ENCODE data around the gene FPR1. TPM values are rescaled to one million over a fixed set of nuclear protein-coding genes. Genes with fewer than 3 reads are reported as not detected.
"Not testable (repeated sequence)": the region's sequence is repeated elsewhere in the genome, so short reads cannot be mapped to it uniquely, and the experiment has no call there.

The FPR1 gene
- total and polyA plus RNA-seq, 9 donors: 0.66 to 3.2 (median 1.9) TPM

DNA sequence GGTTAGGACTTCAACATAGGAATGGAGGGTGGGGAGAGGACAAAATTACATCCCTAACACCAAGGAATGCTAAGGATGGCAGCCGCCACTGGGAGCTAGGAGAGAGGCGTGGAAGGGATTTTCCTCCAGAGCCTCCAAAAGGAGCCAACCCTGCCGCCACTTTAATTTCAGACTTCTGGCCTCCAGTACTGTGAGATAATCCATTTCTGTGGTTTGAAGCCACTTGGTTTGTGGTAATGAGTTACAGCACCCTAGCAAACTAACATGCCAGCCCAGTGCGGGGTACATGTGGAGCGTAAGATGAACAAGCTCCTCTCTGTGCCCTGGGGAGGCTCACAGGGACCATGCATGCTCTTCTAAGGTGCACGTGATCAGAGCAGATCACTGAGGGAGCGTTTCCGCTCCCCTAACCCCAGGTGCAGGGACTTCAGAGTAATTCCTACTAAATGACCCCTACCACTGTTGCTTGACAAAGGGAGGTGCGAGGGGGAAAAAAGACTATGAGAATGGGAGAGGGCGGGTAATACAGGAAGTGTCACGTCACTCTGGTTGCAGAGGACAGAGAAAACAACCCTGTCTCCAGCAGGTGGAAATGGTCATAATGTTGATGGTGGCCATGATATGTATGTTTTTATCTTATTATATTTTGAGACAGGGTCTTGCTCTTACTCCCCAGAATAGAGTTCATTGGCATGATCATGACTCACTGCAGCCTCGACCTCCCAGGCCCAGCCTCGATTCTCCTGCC, 12.0 kb downstream of the FPR1 start:
- no peaks in the 10 kb centered on the region for H3K9me3 ChIP-seq (replicated peaks; ENCODE audit: control insufficient read depth, low read depth, low read length)
- 58% methylated on average over 3 of the region's 13 CpGs for WGBS (ENCODE audit: insufficient coverage)
- no peak overlapping the region for H3K4me3 ChIP-seq (ENCODE audit: low read length)
- no peak for DNase-seq
- no peak overlapping the region for H3K27ac ChIP-seq (ENCODE audit: low read length)
- peaks cover 10% of the 10 kb centered on the region for H3K27me3 ChIP-seq (ENCODE audit: control insufficient read depth, insufficient read depth, low read length)
- no peaks in the 10 kb centered on the region for H3K4me1 ChIP-seq (ENCODE audit: control insufficient read depth, insufficient read depth, low read length)
- H3K36me3 ChIP-seq (ENCODE audit: control insufficient read depth, insufficient read depth, low read length): no peaks in the 10 kb centered on the region

DNA sequence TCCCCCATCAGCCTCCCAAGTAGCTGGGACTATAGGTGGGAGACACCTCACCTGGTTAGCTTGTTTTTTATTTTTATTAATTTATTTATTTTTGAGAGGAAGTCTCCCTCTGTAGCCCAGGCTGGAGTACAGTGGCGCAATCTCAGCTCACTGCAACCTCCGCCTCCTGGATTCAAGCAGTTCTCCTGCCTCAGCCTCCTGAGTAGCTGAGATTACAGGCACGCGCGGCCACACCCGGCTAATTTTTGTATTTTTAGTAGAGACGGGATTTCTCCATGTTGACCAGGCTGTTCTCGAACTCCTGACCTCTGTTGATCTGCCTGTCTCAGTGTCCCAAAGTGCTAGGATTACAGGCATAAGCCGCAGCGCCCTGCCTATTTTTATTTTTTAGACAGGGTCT, 13.2 kb downstream of the FPR1 start:
- H3K4me1 ChIP-seq (ENCODE audit: control insufficient read depth, insufficient read depth, low read length); H3K27ac ChIP-seq (ENCODE audit: low read length); H3K36me3 ChIP-seq (ENCODE audit: control insufficient read depth, insufficient read depth, low read length); H3K4me3 ChIP-seq (ENCODE audit: low read length); H3K27me3 ChIP-seq (ENCODE audit: control insufficient read depth, insufficient read depth, low read length); H3K9me3 ChIP-seq (replicated peaks; ENCODE audit: control insufficient read depth, low read depth, low read length); DNase-seq: not testable (repeated sequence)
- 78% methylated on average over 6 of the region's 10 CpGs for WGBS (ENCODE audit: insufficient coverage)

DNA sequence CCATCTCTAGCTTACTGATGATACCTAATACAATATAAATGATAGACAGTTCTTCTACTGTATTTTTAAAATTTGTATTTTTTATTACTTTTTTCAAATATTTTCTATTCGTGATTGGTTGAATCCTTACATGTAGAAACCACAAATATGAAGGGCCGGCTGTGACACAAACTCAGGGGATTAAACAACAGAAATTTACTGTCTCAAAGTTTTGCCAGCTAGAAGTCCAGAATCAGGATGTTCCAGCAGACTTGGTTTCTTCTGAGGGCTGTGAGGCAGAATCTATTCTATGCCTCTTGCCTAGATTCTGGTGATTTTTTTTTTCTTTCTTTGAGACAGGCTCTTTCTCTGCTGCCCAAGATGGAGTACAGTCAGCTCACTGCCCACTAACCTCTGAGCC, 13.8 kb downstream of the FPR1 start:
- no CpG with 5 or more reads among the region's 2 CpGs for WGBS (ENCODE audit: insufficient coverage)
- Histone ChIP-seq H3K9me3 (replicated peaks; ENCODE audit: control insufficient read depth, low read depth, low read length) (no peaks in the 10 kb centered on the region), H3K4me1 (ENCODE audit: control insufficient read depth, insufficient read depth, low read length) (no peaks in the 10 kb centered on the region), H3K27me3 (ENCODE audit: control insufficient read depth, insufficient read depth, low read length) (peaks cover 10% of the 10 kb centered on the region), H3K27ac (ENCODE audit: low read length) (no peak overlapping the region), H3K36me3 (ENCODE audit: control insufficient read depth, insufficient read depth, low read length) (no peaks in the 10 kb centered on the region), H3K4me3 (ENCODE audit: low read length) (no peak overlapping the region)
- DNase-seq: no peak

DNA sequence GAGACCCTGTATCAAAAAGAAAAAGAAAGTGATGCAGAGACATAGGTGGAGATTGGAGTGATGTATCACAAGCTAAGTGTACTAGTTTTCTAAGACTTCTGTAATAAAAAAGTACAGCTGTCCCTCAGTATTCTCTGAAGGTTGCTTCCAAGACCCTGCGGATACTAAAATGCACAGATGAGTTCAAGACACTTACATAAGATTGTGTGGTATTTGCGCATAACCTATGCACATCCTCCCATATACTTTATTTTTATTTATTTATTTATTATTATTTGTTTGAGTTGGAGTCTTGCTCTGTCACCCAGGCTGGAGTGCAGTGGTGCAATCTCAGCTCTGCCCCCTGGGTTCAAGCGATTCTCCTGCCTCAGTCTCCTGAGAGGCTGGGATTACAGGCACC, 14.3 kb downstream of the FPR1 start:
- WGBS (ENCODE audit: insufficient coverage): no CpG with 5 or more reads among the region's 3 CpGs
- Histone ChIP-seq H3K4me1 (ENCODE audit: control insufficient read depth, insufficient read depth, low read length) (no peaks in the 10 kb centered on the region), H3K27me3 (ENCODE audit: control insufficient read depth, insufficient read depth, low read length) (peaks cover 10% of the 10 kb centered on the region), H3K9me3 (replicated peaks; ENCODE audit: control insufficient read depth, low read depth, low read length) (no peaks in the 10 kb centered on the region), H3K4me3 (ENCODE audit: low read length) (no peak overlapping the region), H3K27ac (ENCODE audit: low read length) (no peak overlapping the region), H3K36me3 (ENCODE audit: control insufficient read depth, insufficient read depth, low read length) (no peaks in the 10 kb centered on the region)
- no peak for DNase-seq

DNA sequence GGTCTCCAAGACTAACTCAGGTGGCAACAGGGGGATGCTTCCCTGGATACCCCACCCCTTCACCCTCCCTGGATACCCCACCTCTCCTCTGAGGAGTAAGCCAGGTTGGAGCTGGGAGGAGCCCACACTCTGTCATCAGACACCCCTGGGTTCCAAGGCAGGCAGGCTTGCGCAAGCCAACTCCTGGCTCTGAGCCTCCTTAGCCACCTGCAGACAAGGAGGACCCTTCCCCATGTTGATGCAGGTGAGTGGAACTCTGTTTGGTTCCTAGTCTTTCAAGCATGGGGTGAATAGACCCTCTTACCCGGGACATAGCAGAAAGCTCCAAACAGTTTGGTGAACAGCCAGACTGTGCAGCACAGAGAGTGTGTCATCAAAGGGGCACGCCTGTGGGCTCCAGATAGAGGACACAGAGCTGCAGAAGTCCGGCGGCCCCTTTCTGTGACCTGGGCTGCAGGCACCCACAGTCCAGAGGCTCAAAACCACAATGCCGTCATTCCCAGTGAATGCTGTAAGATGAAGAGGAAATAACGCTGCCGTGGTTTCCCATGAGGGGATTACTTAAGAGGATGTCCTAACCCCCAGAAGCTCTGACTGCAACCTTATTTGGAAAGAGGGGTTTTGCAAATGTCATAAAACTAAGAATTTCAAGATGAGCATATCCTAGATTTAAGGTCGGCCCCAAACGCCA, 15.8 kb downstream of the FPR1 start:
- no peak overlapping the region for H3K4me3 ChIP-seq (ENCODE audit: low read length)
- WGBS (ENCODE audit: insufficient coverage): 61% methylated on average over 6 of the region's 10 CpGs
- H3K27ac ChIP-seq (ENCODE audit: low read length): no peak overlapping the region
- no peaks in the 10 kb centered on the region for H3K36me3 ChIP-seq (ENCODE audit: control insufficient read depth, insufficient read depth, low read length)
- no peaks in the 10 kb centered on the region for H3K4me1 ChIP-seq (ENCODE audit: control insufficient read depth, insufficient read depth, low read length)
- DNase-seq: peak; percentile 69
- H3K9me3 ChIP-seq (replicated peaks; ENCODE audit: control insufficient read depth, low read depth, low read length): no peaks in the 10 kb centered on the region
- peaks cover 10% of the 10 kb centered on the region for H3K27me3 ChIP-seq (ENCODE audit: control insufficient read depth, insufficient read depth, low read length)

DNA sequence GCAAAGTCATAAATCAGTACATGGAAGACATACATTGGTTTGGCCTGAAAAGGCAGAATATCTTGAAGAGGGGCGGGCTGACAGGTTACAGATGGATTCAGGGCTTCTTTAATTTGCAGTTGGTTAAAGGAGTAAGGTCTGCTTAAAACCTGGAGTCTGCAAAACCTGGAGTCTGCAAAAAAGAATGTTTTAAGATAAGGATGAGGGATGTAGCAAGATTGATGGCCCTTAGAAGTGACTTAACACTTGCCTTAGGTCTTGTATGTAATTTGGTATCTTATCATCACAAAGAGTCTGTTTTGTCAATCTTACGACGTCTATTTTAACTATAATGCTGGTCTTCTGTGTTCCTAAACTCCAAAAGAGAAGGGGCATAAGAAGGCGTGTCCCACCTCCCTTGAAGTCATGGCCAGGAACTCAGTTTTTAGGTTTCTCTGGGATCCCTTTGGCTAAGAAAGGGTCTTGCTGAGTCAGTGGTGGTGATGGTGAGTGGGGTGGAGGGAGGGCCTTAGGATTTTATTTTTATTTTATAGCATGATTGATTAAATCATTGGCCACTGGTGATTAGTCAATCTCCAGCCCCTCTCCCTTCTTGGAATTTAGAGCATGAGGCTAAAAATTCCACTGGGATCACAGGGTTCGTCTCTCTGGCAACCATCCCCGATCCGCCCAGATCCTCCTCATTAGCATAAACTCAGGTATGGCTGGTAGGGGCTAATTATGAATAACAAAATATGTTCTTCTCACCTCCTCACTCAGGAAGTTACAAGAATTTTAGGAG, 17.7 kb downstream of the FPR1 start:
- Histone ChIP-seq H3K27me3 (ENCODE audit: control insufficient read depth, insufficient read depth, low read length) (peaks cover 11% of the 10 kb centered on the region), H3K9me3 (replicated peaks; ENCODE audit: control insufficient read depth, low read depth, low read length) (no peaks in the 10 kb centered on the region), H3K4me1 (ENCODE audit: control insufficient read depth, insufficient read depth, low read length) (no peaks in the 10 kb centered on the region), H3K36me3 (ENCODE audit: control insufficient read depth, insufficient read depth, low read length) (no peaks in the 10 kb centered on the region), H3K4me3 (ENCODE audit: low read length) (no peak overlapping the region), H3K27ac (ENCODE audit: low read length) (no peak overlapping the region)
- no peak for DNase-seq
- WGBS (ENCODE audit: insufficient coverage): 70% methylated on average over 2 of the region's 7 CpGs

DNA sequence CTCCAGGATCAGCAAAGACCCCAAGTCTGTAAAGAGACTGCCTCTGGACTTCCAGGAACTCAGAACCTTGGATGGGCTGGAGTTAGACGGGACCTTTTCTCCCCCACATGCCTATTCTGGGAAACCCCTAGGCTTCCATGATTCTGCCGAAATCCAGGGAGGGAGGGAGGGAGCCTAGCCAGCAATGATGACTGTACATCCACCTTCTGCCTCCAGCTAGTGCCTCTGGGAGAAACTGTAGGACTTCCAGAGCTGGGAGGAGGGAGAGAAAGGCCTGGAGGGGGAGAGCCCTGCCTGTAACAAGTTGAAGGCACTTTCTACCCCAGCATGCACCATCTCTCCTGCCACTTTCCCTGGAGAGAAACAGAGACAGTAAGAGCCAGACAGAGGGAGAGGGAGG, 21.9 kb downstream of the FPR1 start:
- Histone ChIP-seq H3K4me3 (ENCODE audit: low read length) (no peak overlapping the region), H3K27me3 (ENCODE audit: control insufficient read depth, insufficient read depth, low read length) (peaks cover 22% of the 10 kb centered on the region), H3K4me1 (ENCODE audit: control insufficient read depth, insufficient read depth, low read length) (peaks cover 6% of the 10 kb centered on the region), H3K27ac (ENCODE audit: low read length) (no peak overlapping the region), H3K36me3 (ENCODE audit: control insufficient read depth, insufficient read depth, low read length) (no peaks in the 10 kb centered on the region), H3K9me3 (replicated peaks; ENCODE audit: control insufficient read depth, low read depth, low read length) (no peaks in the 10 kb centered on the region)
- WGBS (ENCODE audit: insufficient coverage): no CpG with 5 or more reads among the region's 2 CpGs
- no peak for DNase-seq

DNA sequence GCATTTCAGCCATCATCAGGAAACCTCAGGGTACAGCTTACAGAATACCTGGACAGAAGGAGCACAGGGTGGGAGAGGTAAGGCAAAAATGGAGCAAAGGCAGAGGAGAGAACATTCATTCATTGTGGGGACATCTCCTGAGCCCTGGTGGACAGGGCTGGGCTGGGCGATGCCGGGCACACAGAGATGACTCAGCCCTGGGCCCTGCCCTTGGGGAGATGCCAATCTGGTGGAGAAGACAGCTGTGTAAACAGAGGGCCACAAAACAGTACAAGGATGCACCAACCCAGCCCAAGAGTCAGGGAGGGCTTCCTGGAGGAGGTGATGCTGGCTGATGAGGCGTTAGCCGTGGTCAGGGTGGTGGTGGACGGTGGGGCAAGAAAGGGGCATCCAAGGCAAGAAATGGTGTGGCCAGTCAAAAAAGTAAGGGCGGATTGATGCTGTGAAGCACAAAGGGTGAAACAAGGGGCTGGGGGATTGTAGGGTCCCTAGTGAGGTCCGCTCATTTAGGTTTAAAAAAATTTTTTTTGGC, 24.3 kb downstream of the FPR1 start:
- 80% methylated on average over 7 of the region's 7 CpGs for WGBS (ENCODE audit: insufficient coverage)
- Histone ChIP-seq H3K27ac (ENCODE audit: low read length) (no peak overlapping the region), H3K9me3 (replicated peaks; ENCODE audit: control insufficient read depth, low read depth, low read length) (no peaks in the 10 kb centered on the region), H3K27me3 (ENCODE audit: control insufficient read depth, insufficient read depth, low read length) (peaks cover 41% of the 10 kb centered on the region), H3K4me3 (ENCODE audit: low read length) (no peak overlapping the region), H3K4me1 (ENCODE audit: control insufficient read depth, insufficient read depth, low read length) (peaks cover 11% of the 10 kb centered on the region), H3K36me3 (ENCODE audit: control insufficient read depth, insufficient read depth, low read length) (no peaks in the 10 kb centered on the region)
- no peak for DNase-seq

DNA sequence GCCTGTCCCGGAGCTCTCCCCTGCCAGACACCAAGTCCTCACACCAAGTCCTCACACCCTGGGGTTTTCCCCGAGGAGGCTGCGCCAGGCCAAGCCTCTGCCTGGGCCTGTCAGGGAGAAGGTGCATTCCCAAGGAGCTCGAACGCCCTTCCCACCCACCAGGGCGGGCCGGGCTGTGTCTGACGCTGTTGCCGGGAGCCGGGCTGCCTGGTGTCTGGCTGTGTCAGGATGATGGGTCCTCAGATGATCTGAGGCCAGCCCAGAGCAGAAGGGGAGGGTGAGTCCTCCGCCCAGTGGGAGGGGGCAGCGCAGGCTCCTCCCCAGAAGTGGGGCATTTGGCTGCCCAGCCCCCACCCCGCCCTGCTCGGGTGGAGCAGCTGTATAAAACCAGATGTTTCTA, 25.6 kb downstream of the FPR1 start:
- Histone ChIP-seq H3K36me3 (ENCODE audit: control insufficient read depth, insufficient read depth, low read length) (no peaks in the 10 kb centered on the region), H3K27ac (ENCODE audit: low read length) (no peak overlapping the region), H3K27me3 (ENCODE audit: control insufficient read depth, insufficient read depth, low read length) (peaks cover 52% of the 10 kb centered on the region), H3K4me1 (ENCODE audit: control insufficient read depth, insufficient read depth, low read length) (peaks cover 11% of the 10 kb centered on the region), H3K4me3 (ENCODE audit: low read length) (no peak overlapping the region), H3K9me3 (replicated peaks; ENCODE audit: control insufficient read depth, low read depth, low read length) (no peaks in the 10 kb centered on the region)
- WGBS (ENCODE audit: insufficient coverage): 28% methylated on average over 7 of the region's 14 CpGs
- peak; percentile 63 for DNase-seq

DNA sequence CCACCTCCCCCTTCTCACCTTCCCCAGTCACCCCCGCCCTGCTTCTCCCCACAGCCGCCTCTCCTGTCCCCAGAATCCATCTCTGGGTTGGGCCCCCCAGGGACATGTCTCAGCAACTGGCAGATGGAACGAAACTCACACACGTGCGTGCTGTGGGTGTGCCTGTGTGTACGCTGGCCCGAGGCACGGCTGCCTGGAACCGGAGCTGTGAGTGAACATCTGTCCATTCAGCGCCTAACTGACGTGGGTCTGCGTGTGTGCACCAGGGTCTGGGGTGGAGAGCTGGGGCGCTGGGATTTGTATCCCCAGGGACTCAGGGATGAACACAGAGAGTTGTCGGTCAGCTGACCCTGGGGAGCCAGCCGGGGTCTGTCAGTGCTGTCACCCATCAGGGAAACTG, 27.1 kb downstream of the FPR1 start:
- no peak overlapping the region for H3K27ac ChIP-seq (ENCODE audit: low read length)
- peaks cover 61% of the 10 kb centered on the region for H3K27me3 ChIP-seq (ENCODE audit: control insufficient read depth, insufficient read depth, low read length)
- H3K9me3 ChIP-seq (replicated peaks; ENCODE audit: control insufficient read depth, low read depth, low read length): no peaks in the 10 kb centered on the region
- peak; percentile 75 for DNase-seq
- peaks cover 11% of the 10 kb centered on the region for H3K4me1 ChIP-seq (ENCODE audit: control insufficient read depth, insufficient read depth, low read length)
- H3K4me3 ChIP-seq (ENCODE audit: low read length): no peak overlapping the region
- no peaks in the 10 kb centered on the region for H3K36me3 ChIP-seq (ENCODE audit: control insufficient read depth, insufficient read depth, low read length)
- WGBS (ENCODE audit: insufficient coverage): 12% methylated on average over 14 of the region's 15 CpGs
